ENCODE measurements around the gene CDC42BPB. TPM values are rescaled to one million over a fixed set of nuclear protein-coding genes. Genes with fewer than 3 reads are reported as not detected.

The CDC42BPB gene
- total RNA-seq, 2 donors from 2014 or later: 68.0 to 83.4 TPM

- TF ChIP-seq CTCF (IDR thresholded peaks at IDR 0.05): no peak
- peaks cover 92% of the 10 kb centered on the region for H3K36me3 ChIP-seq
Observed at GRCh38 chr14:102955636-102956408, 101.5 kb downstream of the CDC42BPB start.

GRCh38 chr14:102954081-102954789 is 103.1 kb downstream of the CDC42BPB start:
- no peaks in the 10 kb centered on the region for H3K9me3 ChIP-seq
- TF ChIP-seq CTCF (IDR thresholded peaks at IDR 0.05): no peak
- no peak overlapping the region for H3K4me3 ChIP-seq
- H3K4me1 ChIP-seq: peaks cover 0 to 13% of the 10 kb centered on the region in 2 donors
- no peak for DNase-seq (ENCODE audit: low spot score)
- H3K27me3 ChIP-seq: no peaks in the 10 kb centered on the region
- peaks cover 93% of the 10 kb centered on the region for H3K36me3 ChIP-seq
- H3K27ac ChIP-seq: no peak overlapping the region

More at GRCh38 chr14:102955636-102956408, 101.5 kb downstream of the CDC42BPB start:
- no peaks in the 10 kb centered on the region for H3K4me1 ChIP-seq
- H3K4me3 ChIP-seq: no peak overlapping the region
- no peaks in the 10 kb centered on the region for H3K9me3 ChIP-seq
- H3K27ac ChIP-seq: no peak overlapping the region
- H3K27me3 ChIP-seq: no peaks in the 10 kb centered on the region
- DNase-seq (ENCODE audit: low spot score): no peak

DNA sequence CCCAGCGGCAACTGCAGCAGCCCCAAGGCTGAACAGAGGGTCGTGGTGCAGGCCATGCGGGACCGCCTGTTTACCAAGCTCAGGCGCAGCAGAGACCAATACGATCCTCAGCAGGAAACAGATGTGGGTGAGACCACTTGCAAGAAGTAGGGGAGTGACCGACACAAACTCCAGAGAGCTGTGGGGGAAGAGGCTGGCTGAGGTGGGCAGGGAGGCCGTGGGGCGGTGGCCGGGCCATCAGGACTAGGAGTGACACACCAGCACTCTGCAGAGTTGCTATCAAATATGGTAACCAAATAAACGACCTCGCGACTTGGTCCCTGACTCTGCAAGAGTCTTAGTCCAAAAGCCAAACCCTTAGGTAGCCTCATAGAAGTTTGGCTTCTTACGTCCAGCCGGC is 104.2 kb downstream of the CDC42BPB start:
- H3K36me3 ChIP-seq: peaks cover 88% of the 10 kb centered on the region
- H3K4me1 ChIP-seq: peaks cover 0 to 19% of the 10 kb centered on the region in 2 donors
- H3K27ac ChIP-seq: no peak overlapping the region
- H3K4me3 ChIP-seq: no peak overlapping the region
- no peak for TF ChIP-seq CTCF (IDR thresholded peaks at IDR 0.05)
- no peaks in the 10 kb centered on the region for H3K27me3 ChIP-seq
- no peak for DNase-seq (ENCODE audit: low spot score)
- no peaks in the 10 kb centered on the region for H3K9me3 ChIP-seq

DNA sequence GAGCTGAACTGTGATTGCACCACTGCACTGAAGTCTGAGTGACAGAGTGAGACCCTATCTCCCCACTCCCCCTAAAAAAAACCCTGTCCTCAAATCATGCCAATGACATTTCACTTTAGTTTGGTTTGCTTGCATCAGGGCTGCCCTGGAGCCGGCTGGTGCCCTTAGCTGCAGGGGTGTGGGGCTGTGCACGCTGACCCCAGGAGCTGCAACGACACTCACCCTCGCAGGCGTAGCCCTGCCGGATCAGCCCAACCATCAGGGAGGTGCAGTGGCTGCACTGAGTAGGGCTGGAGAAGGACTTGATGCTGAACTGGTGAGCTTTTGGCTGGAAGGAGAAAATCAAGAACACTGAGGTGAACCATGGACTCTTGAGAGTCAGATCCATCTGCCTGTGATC is 105.1 kb downstream of the CDC42BPB start:
- Histone ChIP-seq H3K4me1 (peaks cover 0 to 19% of the 10 kb centered on the region in 2 donors), H3K4me3 (no peak overlapping the region), H3K9me3 (no peaks in the 10 kb centered on the region), H3K27ac (no peak overlapping the region), H3K36me3 (peaks cover 86% of the 10 kb centered on the region), H3K27me3 (no peaks in the 10 kb centered on the region)
- TF ChIP-seq CTCF (IDR thresholded peaks at IDR 0.05): no peak
- no peak for DNase-seq (ENCODE audit: low spot score)

DNA sequence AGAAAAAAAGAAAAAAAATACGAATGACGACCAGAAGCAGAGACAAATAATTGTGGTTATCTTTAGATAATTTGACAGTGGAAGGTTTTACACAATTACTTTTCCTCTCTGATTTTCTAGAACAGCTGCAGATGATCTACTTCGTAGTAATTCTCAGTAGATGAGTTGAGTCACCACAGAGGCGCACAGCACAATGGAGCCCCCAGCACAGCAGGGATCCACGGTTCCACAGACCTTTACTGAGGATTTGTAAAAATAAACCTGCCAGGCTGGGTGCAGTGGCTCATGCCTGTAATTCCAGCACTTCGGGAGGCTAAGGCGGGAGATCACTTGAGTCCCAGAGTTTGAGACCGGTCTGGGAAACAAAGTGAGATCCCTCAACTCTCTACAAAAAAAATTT is 105.5 kb downstream of the CDC42BPB start:
- Histone ChIP-seq H3K27me3 (no peaks in the 10 kb centered on the region), H3K4me1 (peaks cover 0 to 19% of the 10 kb centered on the region in 2 donors), H3K4me3 (no peak overlapping the region), H3K36me3 (peaks cover 86% of the 10 kb centered on the region), H3K27ac (no peak overlapping the region), H3K9me3 (no peaks in the 10 kb centered on the region)
- DNase-seq (ENCODE audit: low spot score): no peak
- no peak for TF ChIP-seq CTCF (IDR thresholded peaks at IDR 0.05)
